ENCODE results near the gene FSD2.

Gene FSD2

GRCh38 chr15:82846621-82847020, 40.8 kb upstream of the FSD2 start:
- Histone ChIP-seq H3K27ac (ENCODE audit: low read depth, low read length) (no peak overlapping the region), H3K36me3 (ENCODE audit: control insufficient read depth in 1 of 2, insufficient read depth in 2 of 2, low read length in 2 of 2) (no peaks in the 10 kb centered on the region), H3K27me3 (ENCODE audit: control insufficient read depth in 1 of 2, insufficient read depth in 2 of 2, low read length in 2 of 2) (no peaks in the 10 kb centered on the region)

GRCh38 chr15:82845686-82846085, 39.8 kb upstream of the FSD2 start:
- H3K9ac ChIP-seq (ENCODE audit: low read depth in 1 of 2, low read length in 2 of 2) = no peak overlapping the region

More at GRCh38 chr15:82846621-82847020, 40.8 kb upstream of the FSD2 start:
- no peak overlapping the region for H3K4me3 ChIP-seq (ENCODE audit: low read depth in 1 of 2, low read length in 2 of 2)
- no peak overlapping the region for H3K9ac ChIP-seq (ENCODE audit: low read depth in 1 of 2, low read length in 2 of 2)
- no peaks in the 10 kb centered on the region for H3K9me3 ChIP-seq (ENCODE audit: control insufficient read depth in 1 of 2, low read length in 2 of 2)
- peaks cover 8 to 9% of the 10 kb centered on the region in 2 donors for H3K4me1 ChIP-seq (ENCODE audit: control insufficient read depth in 1 of 2, insufficient read depth in 2 of 2, low read length in 2 of 2)

GRCh38 chr15:82843566-82843965, 37.7 kb upstream of the FSD2 start:
- Histone ChIP-seq H3K4me3 (ENCODE audit: low read depth in 1 of 2, low read length in 2 of 2) (no peak overlapping the region), H3K27ac (ENCODE audit: low read depth, low read length) (no peak overlapping the region), H3K9ac (ENCODE audit: low read depth in 1 of 2, low read length in 2 of 2) (no peak overlapping the region), H3K27me3 (ENCODE audit: control insufficient read depth in 1 of 2, insufficient read depth in 2 of 2, low read length in 2 of 2) (no peaks in the 10 kb centered on the region), H3K9me3 (ENCODE audit: control insufficient read depth in 1 of 2, low read length in 2 of 2) (no peaks in the 10 kb centered on the region), H3K4me1 (ENCODE audit: control insufficient read depth in 1 of 2, insufficient read depth in 2 of 2, low read length in 2 of 2) (no peaks in the 10 kb centered on the region), H3K36me3 (ENCODE audit: control insufficient read depth in 1 of 2, insufficient read depth in 2 of 2, low read length in 2 of 2) (no peaks in the 10 kb centered on the region)

More at GRCh38 chr15:82845686-82846085, 39.8 kb upstream of the FSD2 start:
- Histone ChIP-seq H3K4me3 (ENCODE audit: low read depth in 1 of 2, low read length in 2 of 2) (no peak overlapping the region), H3K4me1 (ENCODE audit: control insufficient read depth in 1 of 2, insufficient read depth in 2 of 2, low read length in 2 of 2) (peaks cover 8 to 9% of the 10 kb centered on the region in 2 donors), H3K36me3 (ENCODE audit: control insufficient read depth in 1 of 2, insufficient read depth in 2 of 2, low read length in 2 of 2) (no peaks in the 10 kb centered on the region), H3K9me3 (ENCODE audit: control insufficient read depth in 1 of 2, low read length in 2 of 2) (no peaks in the 10 kb centered on the region), H3K27ac (ENCODE audit: low read depth, low read length) (no peak overlapping the region), H3K27me3 (ENCODE audit: control insufficient read depth in 1 of 2, insufficient read depth in 2 of 2, low read length in 2 of 2) (no peaks in the 10 kb centered on the region)

- Histone ChIP-seq H3K9me3 (ENCODE audit: control insufficient read depth in 1 of 2, low read length in 2 of 2) (no peaks in the 10 kb centered on the region), H3K27me3 (ENCODE audit: control insufficient read depth in 1 of 2, insufficient read depth in 2 of 2, low read length in 2 of 2) (no peaks in the 10 kb centered on the region), H3K36me3 (ENCODE audit: control insufficient read depth in 1 of 2, insufficient read depth in 2 of 2, low read length in 2 of 2) (peaks cover 5 to 24% of the 10 kb centered on the region in 2 donors), H3K4me3 (ENCODE audit: low read depth in 1 of 2, low read length in 2 of 2) (no peak overlapping the region), H3K4me1 (ENCODE audit: control insufficient read depth in 1 of 2, insufficient read depth in 2 of 2, low read length in 2 of 2) (no peaks in the 10 kb centered on the region), H3K27ac (ENCODE audit: low read depth, low read length) (no peak overlapping the region), H3K9ac (ENCODE audit: low read depth in 1 of 2, low read length in 2 of 2) (no peak overlapping the region)
These were observed 34.3 kb upstream of the FSD2 start for GRCh38 chr15:82840166-82840565.

GRCh38 chr15:82839136-82839535, 33.3 kb upstream of the FSD2 start:
- Histone ChIP-seq H3K36me3 (ENCODE audit: control insufficient read depth in 1 of 2, insufficient read depth in 2 of 2, low read length in 2 of 2) (peaks cover 9 to 33% of the 10 kb centered on the region in 2 donors), H3K27me3 (ENCODE audit: control insufficient read depth in 1 of 2, insufficient read depth in 2 of 2, low read length in 2 of 2) (no peaks in the 10 kb centered on the region), H3K9me3 (ENCODE audit: control insufficient read depth in 1 of 2, low read length in 2 of 2) (no peaks in the 10 kb centered on the region), H3K27ac (ENCODE audit: low read depth, low read length) (no peak overlapping the region), H3K4me1 (ENCODE audit: control insufficient read depth in 1 of 2, insufficient read depth in 2 of 2, low read length in 2 of 2) (no peaks in the 10 kb centered on the region), H3K9ac (ENCODE audit: low read depth in 1 of 2, low read length in 2 of 2) (no peak overlapping the region), H3K4me3 (ENCODE audit: low read depth in 1 of 2, low read length in 2 of 2) (no peak overlapping the region)

- Histone ChIP-seq H3K36me3 (ENCODE audit: control insufficient read depth in 1 of 2, insufficient read depth in 2 of 2, low read length in 2 of 2) (peaks cover 13 to 40% of the 10 kb centered on the region in 2 donors), H3K4me1 (ENCODE audit: control insufficient read depth in 1 of 2, insufficient read depth in 2 of 2, low read length in 2 of 2) (no peaks in the 10 kb centered on the region), H3K4me3 (ENCODE audit: low read depth in 1 of 2, low read length in 2 of 2) (no peak overlapping the region), H3K9ac (ENCODE audit: low read depth in 1 of 2, low read length in 2 of 2) (no peak overlapping the region), H3K27ac (ENCODE audit: low read depth, low read length) (no peak overlapping the region), H3K27me3 (ENCODE audit: control insufficient read depth in 1 of 2, insufficient read depth in 2 of 2, low read length in 2 of 2) (no peaks in the 10 kb centered on the region), H3K9me3 (ENCODE audit: control insufficient read depth in 1 of 2, low read length in 2 of 2) (no peaks in the 10 kb centered on the region)
These were observed 32.3 kb upstream of the FSD2 start for GRCh38 chr15:82838096-82838735.

- Histone ChIP-seq H3K9me3 (ENCODE audit: control insufficient read depth in 1 of 2, low read length in 2 of 2) (no peaks in the 10 kb centered on the region), H3K4me1 (ENCODE audit: control insufficient read depth in 1 of 2, insufficient read depth in 2 of 2, low read length in 2 of 2) (no peaks in the 10 kb centered on the region), H3K4me3 (ENCODE audit: low read depth in 1 of 2, low read length in 2 of 2) (no peak overlapping the region), H3K27me3 (ENCODE audit: control insufficient read depth in 1 of 2, insufficient read depth in 2 of 2, low read length in 2 of 2) (no peaks in the 10 kb centered on the region), H3K27ac (ENCODE audit: low read depth, low read length) (no peak overlapping the region), H3K36me3 (ENCODE audit: control insufficient read depth in 1 of 2, insufficient read depth in 2 of 2, low read length in 2 of 2) (peaks cover 35 to 67% of the 10 kb centered on the region in 2 donors), H3K9ac (ENCODE audit: low read depth in 1 of 2, low read length in 2 of 2) (no peak overlapping the region)
These were observed 29.6 kb upstream of the FSD2 start for GRCh38 chr15:82835391-82835917.

GRCh38 chr15:82833362-82833682, 27.5 kb upstream of the FSD2 start:
- peaks cover 45 to 87% of the 10 kb centered on the region in 2 donors for H3K36me3 ChIP-seq (ENCODE audit: control insufficient read depth in 1 of 2, insufficient read depth in 2 of 2, low read length in 2 of 2)

GRCh38 chr15:82832601-82833361, 26.9 kb upstream of the FSD2 start:
- Histone ChIP-seq H3K36me3 (ENCODE audit: control insufficient read depth in 1 of 2, insufficient read depth in 2 of 2, low read length in 2 of 2) (peaks cover 50 to 92% of the 10 kb centered on the region in 2 donors), H3K9me3 (ENCODE audit: control insufficient read depth in 1 of 2, low read length in 2 of 2) (no peaks in the 10 kb centered on the region), H3K4me1 (ENCODE audit: control insufficient read depth in 1 of 2, insufficient read depth in 2 of 2, low read length in 2 of 2) (no peaks in the 10 kb centered on the region), H3K27me3 (ENCODE audit: control insufficient read depth in 1 of 2, insufficient read depth in 2 of 2, low read length in 2 of 2) (no peaks in the 10 kb centered on the region), H3K27ac (ENCODE audit: low read depth, low read length) (no peak overlapping the region), H3K4me3 (ENCODE audit: low read depth in 1 of 2, low read length in 2 of 2) (no peak overlapping the region), H3K9ac (ENCODE audit: low read depth in 1 of 2, low read length in 2 of 2) (no peak overlapping the region)

More at GRCh38 chr15:82833362-82833682, 27.5 kb upstream of the FSD2 start:
- Histone ChIP-seq H3K27me3 (ENCODE audit: control insufficient read depth in 1 of 2, insufficient read depth in 2 of 2, low read length in 2 of 2) (no peaks in the 10 kb centered on the region), H3K4me3 (ENCODE audit: low read depth in 1 of 2, low read length in 2 of 2) (no peak overlapping the region), H3K27ac (ENCODE audit: low read depth, low read length) (no peak overlapping the region), H3K4me1 (ENCODE audit: control insufficient read depth in 1 of 2, insufficient read depth in 2 of 2, low read length in 2 of 2) (no peaks in the 10 kb centered on the region), H3K9ac (ENCODE audit: low read depth in 1 of 2, low read length in 2 of 2) (no peak overlapping the region), H3K9me3 (ENCODE audit: control insufficient read depth in 1 of 2, low read length in 2 of 2) (no peaks in the 10 kb centered on the region)

GRCh38 chr15:82831894-82832600, 26.2 kb upstream of the FSD2 start:
- Histone ChIP-seq H3K27me3 (ENCODE audit: control insufficient read depth in 1 of 2, insufficient read depth in 2 of 2, low read length in 2 of 2) (no peaks in the 10 kb centered on the region), H3K27ac (ENCODE audit: low read depth, low read length) (no peak overlapping the region), H3K9me3 (ENCODE audit: control insufficient read depth in 1 of 2, low read length in 2 of 2) (no peaks in the 10 kb centered on the region), H3K9ac (ENCODE audit: low read depth in 1 of 2, low read length in 2 of 2) (no peak overlapping the region), H3K36me3 (ENCODE audit: control insufficient read depth in 1 of 2, insufficient read depth in 2 of 2, low read length in 2 of 2) (peaks cover 51 to 93% of the 10 kb centered on the region in 2 donors), H3K4me1 (ENCODE audit: control insufficient read depth in 1 of 2, insufficient read depth in 2 of 2, low read length in 2 of 2) (no peaks in the 10 kb centered on the region), H3K4me3 (ENCODE audit: low read depth in 1 of 2, low read length in 2 of 2) (no peak overlapping the region)

All from duodenal mucosa (tissue), 2 donors.